HG02623 (cell line): ENCODE measurements around the gene RBFOX2.
"Not testable (repeated sequence)": the region's sequence is repeated elsewhere in the genome, so short reads cannot be mapped to it uniquely, and the experiment has no call there.

Source experiments
- ATAC-seq: cut with Tn5 transposase; IDR thresholded peaks from one replicate; pipeline ENCODE4 v1.9.1; 2021; ENCODE audit warnings: moderate library complexity; ENCODE audit not compliant: unreplicated experiment

The RBFOX2 gene, protein sequence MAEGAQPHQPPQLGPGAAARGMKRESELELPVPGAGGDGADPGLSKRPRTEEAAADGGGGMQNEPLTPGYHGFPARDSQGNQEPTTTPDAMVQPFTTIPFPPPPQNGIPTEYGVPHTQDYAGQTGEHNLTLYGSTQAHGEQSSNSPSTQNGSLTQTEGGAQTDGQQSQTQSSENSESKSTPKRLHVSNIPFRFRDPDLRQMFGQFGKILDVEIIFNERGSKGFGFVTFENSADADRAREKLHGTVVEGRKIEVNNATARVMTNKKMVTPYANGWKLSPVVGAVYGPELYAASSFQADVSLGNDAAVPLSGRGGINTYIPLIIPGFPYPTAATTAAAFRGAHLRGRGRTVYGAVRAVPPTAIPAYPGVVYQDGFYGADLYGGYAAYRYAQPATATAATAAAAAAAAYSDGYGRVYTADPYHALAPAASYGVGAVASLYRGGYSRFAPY

DNA sequence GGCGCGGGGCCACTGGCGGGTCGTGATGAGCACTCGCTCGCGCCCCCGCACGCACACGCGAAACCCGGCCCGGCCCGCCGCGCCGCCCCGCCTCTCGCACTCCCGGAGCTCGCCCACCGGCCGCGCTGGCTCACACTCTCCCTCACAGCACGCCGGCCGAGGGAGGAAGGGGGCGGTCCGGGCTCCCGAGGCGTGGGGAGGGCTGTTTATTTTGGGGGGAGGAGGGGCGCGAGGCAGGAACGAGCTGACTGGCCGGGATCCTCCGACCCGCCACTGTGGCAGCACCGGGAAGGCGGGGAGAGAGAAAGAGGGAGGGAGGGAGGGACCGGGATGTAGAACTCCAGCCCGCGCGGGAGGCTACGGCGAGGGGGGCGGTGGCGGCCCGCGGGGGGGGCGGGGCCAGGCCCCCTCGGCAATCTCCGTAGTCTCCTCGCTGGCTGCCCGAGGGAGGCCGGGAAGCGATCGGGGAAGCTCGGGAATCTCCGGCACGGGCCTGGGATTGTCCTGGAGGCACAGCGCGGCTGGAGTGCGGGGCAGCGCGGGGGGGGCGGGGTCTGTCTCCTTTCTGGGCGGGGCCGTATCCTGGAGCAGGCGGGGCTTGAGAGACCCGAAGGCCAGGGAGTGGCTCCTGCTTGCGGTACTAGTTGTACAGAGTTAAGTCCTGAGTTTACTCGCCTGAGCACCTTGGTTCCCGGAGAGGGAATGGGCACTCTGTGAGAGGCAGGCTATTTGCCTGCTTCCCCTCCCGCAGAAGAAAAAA, at the start of gene RBFOX2:
RBFOX2 (minus strand) TSS at position 179 of the 760 bp plus-strand sequence. CDS start 399 bp downstream, outside the sequence.
- no peak for ATAC-seq

DNA sequence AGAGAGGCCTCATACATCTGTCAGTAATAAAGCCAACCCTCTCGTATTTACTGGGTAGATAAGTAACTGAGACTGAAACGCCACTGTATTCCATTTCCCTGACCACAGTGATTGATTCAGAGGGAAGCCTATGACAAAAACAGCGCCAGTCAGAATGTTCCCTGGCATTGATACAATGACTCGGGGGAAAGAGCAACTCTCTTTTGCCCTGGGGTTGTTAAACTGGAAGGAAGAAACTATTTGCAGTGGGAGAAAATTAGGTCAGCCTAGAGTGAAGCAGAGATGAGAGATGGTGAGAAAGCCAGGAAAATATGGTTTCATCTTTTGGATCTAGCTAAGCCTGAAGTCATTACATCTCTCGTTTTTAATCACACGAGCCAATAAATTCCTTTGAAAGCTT, 48.6 kb upstream of the RBFOX2 start:
- ATAC-seq = no peak

DNA sequence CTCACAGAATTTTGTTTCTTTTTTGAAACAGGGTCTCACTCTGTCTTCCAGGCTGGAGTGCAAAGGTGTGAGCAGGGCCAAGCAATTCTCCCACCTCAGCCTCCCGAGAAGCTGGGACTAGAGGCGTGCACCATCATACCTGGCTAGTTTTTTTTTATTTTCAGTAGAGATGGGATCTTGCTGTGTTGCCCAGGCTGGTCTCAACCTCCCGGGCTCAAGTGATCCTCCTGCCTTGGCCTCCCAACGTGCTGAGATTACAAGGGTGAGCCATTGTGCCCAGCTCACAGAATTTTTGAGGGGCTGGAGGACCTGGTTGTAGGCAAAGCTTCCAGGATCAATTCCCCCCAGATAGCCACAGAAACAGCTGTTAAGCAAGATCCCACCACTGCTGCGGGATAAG, 47.1 kb upstream of the RBFOX2 start:
- no peak for ATAC-seq

DNA sequence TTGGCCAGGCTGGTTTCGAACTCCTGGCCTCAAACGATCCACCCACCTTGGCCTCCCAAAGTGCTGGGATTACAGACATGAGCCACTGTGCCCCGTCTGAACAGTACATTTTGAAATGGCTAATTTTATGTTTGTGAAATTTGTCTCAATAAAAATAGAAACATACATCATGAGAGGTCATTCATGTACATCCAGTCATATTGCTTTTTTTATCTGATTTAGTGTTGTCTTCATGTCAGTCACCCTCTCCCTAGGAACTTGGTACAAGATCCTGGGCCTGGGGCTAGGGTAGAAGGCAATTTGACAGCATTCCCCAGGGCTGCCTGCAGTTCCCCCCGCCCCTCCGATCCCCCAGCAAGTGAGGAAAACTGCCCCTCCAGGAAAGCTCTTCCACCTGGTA, 46.6 kb upstream of the RBFOX2 start:
- no peak for ATAC-seq

DNA sequence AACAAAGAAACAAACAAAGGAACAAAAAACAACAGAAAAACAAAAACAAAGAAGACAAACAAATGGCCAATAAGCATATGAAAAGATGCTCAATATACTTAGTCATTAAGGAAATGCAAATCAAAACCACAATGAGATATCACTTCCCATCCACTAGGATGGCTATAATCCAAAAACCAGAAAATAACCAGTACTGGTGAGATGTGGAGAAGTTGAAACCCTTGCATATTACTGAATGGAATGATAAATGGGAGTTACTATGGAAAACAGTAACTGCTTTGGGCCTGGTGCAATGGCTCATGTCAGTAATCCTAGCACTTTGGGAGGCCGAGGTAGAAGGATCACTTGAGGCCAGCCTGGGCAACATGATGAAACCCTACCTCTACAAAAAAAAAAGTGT, 44.9 kb upstream of the RBFOX2 start:
- ATAC-seq = no peak

DNA sequence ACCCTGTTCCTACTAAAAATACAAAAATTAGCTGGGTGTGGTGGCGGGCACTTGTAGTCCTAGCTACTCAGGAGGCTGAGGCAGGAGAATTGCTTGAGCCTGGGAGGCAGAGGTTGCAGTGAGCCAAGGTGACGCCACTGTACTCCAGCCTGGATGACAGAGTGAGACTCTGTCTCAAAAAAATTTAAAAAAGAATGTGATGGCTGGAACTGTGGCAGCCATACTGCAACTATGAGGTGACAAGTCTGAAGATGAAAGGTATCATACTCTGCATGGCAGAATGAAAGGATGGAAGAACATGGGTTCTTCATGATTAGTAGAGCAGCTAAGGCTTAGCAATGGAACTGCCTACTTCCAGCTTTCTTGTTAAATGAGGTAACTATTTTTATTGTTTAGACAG, 42.0 kb upstream of the RBFOX2 start:
- not testable (repeated sequence) for ATAC-seq

DNA sequence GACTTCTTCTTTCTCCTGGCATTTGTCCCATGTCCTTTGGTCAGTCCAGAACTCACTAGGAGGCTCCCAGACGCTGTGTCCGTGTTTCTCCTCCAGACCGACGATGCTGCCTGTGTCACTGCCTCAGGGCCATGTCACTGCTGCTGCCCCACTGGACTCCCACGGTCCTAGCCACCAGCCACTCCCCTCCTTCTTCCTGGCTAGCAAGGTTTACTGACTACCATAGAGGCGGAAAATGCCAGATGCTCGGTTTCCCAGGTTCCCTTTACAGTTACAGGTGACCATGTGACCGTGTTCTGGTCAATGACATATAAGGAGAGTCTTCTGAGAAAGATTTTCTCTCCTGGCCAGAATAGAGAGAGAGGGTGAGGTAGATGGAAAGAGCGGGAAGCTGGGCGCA, 40.7 kb upstream of the RBFOX2 start:
- ATAC-seq = no peak

DNA sequence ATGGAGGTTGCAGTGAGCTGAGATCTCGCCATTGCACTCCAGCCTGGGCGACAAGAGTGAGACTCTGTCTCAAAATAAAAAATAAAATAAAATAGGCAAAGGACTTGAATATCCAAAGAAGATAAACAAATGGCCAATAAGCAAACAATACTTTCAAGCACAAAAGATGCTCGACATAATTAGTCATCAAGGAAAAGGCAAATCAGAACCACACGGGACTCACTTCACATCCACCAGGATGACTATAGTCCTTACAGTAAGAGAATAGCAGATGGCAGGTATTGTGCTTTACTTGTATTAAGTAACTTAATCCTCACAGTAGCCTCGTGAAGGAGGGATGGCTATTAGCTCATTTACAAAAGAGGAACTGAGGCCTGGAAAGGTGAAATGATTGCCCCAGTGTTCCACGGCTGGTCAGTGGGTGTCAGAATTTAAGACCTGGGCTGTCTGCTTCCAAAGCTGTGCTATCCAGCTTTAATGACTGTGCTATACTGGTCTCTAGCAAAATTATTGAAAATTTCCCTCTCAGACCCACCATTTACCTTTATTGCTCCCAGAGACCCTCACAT, 40.2 kb upstream of the RBFOX2 start:
- ATAC-seq = no peak

DNA sequence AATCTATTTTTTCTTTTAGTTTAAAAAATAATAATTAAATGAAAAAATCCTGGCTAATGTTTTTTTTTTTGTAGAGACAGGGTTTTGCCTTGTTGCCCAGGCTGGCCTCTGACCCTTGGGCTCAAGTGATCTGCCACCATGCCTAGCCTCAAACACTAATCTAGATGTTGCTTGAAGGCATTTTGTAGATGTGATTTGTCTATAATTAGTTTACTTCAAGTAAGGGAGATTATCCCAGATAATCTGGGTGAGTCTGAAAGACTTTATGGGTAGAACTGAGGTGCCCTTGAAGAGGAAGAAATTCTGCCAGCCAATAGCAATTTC, 38.6 kb upstream of the RBFOX2 start:
- no peak for ATAC-seq

DNA sequence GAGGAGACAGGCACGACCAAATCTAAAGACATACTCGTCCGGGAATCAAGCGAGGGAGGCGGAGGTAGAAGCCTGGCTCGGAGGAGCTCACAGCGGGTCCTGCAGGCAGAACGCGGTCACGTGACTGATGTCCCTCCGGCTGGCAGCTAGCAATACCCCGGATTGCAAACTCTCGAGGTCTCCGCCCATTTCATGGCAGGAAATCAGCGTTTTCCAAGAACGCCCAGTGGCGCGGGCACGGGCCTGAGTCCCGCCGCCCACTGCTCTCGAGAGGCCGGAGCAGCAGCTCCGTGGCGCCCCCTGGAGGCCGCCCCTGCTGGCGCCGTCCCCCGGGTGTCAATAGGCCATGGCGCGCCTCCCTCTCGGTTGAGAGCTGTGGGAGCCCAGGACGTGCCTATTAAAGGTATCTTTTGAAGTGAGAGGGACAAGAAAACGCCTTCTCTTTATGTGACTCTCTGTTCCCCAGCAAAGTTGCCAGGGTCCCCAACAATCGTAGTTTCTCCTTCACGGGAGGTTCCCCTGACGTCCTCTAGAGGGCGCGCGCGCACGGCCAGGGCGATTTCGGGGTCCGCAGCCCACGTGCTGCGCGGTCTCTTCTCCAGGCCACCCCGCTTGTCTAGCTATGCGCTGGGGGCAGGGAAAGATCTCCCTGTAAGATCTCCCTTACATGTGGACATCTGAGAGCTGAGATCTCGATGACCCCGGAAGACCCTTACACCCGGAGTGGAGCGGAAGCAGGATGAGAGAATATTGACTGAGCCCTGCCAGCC, 37.3 kb upstream of the RBFOX2 start:
- no peak for ATAC-seq

DNA sequence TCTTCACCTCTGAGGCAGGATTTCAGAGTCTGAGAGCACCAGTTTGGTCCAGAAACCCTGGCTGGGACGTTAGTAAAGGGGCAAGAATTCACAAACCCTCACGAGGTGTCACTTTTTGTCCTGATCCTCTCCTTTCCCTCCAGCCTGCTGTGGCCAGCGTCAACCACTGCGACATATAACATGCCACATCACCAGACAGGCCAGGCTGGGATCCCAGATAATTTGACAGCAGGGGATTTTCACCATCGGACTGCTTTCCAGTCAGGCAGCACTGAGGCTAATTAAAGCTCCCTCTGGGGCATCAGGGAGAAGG, 36.8 kb upstream of the RBFOX2 start:
- ATAC-seq = no peak

DNA sequence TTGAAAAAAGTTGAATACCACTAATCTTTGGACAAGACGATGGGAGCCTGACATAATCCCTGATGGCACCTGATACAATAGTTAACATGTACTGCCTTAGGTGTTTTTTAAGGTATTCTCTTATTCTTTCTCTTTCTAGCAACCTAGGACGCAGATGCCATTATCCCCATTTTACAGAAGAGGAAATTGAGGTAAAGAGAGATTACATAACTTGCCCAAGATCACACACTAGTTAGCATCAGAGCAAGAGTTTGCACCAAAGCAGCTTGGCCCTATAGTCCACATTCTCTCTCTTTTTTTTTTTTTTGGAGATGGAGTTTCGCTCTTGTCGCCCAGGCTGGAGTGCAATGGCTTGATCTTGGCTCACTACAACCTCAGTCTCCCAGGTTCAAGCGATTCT, 35.7 kb upstream of the RBFOX2 start:
- ATAC-seq = no peak

DNA sequence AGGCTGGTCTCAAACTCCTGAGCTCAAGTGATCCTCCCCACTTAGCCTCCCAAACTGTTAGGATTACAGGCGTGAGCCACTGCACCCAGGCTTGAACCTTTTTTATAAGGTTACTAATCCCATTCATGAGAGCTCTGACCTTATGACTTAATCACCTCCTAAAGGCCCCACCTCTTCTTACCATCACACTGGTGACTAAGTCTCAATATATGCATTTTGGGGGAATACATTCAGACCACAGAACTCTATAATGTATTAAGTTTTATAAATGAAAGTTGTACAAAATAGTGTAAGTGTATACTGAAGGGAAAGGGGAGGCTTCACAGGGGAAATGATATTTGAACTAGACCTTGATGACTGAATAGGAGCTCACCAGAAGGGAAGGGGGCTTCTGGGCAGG, 28.4 kb upstream of the RBFOX2 start:
- ATAC-seq = no peak

DNA sequence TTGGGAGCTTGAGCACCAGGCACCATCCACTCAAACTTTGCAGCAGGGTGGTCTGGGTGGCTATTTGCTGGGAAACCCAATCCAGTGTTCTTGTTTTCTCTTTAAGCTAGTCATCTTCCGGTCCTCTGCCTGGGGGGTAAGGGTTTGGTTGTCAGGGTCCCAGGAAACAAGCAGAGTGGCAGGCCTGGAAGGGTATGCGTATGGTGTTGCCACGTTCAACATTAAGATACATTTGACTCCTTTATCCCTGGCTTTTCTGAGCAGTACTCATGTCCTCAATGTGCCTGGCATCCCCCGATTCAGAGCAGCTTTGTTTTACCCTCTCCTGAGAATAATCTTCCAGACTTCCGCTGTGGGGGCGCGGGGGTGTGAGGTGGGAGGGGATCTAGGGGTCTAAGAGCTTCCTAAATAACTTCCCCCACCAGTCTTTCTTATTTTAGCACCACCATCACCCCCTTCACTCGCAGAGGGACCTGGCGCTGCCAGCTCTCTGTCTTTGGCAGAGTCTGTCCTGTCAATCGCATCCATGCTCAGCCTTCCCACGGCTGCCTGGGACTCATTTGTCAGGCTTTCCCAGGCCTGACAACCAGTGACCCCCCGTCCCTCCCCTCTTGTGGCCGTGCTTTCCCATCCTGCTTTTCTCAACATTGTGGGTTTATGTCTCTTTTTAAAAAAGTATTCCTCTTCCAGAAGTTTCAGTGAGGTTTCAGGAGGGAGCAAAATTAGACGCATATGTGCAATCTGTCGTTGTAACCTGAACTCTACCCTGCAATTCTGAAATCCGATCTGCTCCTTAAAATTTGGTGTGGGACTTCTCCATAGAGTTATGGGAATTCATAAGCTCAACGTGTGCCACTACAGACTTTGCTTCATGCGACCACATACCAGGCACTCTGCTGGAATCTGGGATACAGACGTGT, 27.0 kb upstream of the RBFOX2 start:
- ATAC-seq = no peak

DNA sequence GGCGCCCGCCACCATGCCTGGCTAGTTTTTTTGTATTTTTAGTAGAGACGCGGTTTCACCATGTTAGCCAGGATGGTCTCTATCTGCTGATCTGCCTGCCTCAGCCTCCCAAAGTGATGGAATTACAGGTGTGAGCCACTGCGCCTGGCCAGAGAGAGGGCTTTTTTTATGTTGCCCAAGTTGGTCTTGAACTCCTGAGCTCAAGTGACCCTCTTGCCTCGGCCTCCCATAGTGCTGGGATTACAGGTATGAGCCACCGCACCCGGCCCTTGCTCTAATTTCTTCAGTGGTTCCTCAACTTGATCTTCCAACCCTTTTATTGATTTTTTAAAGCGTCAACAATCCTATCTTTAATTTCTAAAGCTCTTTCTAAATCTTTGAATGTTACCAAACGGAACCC, 25.8 kb upstream of the RBFOX2 start:
- ATAC-seq = not testable (repeated sequence)

DNA sequence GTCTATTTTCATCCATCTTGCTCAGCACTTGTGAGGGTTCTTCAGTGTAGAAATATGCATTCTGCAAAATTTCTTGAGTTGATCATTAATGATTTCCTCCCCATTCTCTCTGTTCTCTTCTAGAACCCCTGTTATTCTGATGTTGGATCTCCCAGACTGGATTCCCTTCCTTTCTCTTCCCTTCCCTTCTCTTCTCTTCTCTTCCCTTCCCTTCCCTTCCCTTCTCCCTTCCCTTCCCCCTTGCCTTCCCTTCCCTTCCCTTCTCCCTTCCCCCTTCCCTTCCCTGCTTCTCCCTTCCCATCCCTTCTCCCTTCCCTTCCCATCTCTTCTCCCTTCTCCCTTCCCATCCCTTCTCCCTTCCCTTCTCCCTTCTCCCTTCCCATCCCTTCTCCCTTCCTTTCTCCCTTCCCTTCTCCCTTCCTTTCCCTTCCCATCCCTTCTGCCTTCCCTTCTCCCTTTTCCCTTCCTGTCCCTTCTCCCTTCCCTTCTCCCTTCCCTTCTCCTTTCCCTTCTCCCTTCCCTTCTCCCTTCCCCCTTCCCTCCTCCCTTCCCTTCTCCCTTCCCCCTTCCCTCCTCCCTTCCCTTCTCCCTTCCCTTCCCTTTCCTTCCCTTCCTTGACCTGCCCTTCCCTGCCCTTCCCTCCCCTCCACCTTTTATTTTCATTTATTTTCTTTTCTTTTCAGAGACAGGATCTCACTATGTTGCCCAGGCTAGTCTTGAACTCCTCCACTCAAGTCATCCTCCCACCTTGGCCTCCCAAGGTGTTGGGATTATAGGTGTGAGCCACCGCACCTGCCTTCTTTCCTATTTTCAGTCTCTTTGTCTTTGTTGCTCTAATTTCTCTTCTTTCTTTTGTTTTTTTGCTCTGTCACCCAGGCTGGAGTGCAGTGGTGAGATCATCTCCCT, 24.9 kb upstream of the RBFOX2 start:
- ATAC-seq = no peak

DNA sequence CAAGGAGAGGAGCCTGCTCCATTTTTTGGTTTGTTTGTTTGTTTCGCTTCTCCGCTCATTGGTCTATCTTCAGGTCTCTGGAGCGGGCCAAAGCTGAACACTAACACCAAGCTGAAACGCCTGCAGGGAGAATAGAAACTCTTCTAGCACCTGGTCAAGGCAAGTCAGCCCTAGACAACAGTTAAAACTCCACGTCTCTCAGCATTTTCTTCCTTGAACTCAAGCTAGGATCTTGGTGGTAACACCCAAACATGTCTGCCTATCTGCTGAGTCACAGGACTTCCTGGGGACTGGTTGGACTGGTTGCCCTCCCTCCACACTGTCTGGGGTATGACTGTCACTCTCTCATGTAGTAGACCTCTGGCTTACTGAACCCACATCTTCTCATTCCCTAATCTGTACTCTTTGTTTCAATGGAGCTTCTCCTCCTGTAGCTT, 23.9 kb upstream of the RBFOX2 start:
- no peak for ATAC-seq

DNA sequence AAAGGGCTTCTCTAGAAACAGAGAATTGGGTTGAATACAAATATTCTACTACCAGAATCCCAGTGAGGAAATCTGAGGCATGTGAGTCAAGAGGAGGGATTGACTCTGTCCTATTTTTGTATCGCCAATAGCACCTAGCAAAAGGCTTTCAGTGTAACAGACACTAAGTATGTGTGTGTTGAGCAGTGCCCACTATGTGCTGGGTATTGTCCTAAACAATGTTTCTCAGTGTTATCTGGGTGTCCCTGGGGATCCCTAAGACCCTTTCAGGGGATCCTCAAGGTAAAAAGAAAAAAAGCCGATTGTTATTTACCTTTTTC, 21.0 kb upstream of the RBFOX2 start:
- no peak for ATAC-seq

DNA sequence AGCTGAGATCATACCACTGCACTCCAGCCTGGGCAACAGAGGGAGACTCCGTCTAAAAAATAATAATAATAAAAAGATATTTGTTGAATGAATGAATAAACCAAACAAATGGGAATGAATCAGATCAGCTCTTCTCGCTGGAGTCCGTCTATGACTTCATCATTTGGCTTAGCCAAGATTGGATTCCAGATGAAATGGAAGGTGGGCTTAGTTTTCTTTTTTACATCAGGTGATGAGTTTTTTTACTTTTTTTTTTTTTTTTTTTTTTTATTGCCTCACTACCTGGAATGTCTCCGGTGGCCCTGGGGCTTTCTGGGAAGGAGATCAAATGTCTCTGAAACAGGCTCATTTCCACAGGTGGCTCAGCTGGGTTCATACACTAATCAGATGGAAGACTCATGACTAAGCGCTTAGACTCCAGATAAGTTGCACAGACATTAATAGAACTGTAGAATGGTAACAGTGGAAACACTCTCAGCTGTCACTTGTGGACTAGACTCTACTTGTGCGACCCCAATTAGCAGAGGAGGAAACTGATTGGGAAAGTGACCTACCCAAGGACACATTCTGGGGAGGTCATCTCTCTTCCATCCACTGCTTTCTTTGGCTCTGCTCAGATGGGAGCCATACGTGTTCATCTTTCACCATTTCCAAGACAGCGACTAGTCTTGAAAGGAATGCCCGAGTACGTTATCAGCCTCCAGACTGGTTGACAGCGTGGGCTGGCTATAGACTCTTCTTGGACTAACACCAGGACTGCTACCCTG, 20.5 kb upstream of the RBFOX2 start:
- ATAC-seq = no peak
